ENCODE results near the gene DNAJB9.

GRCh38 chr7:108592646-108593201 is 23.1 kb downstream of the DNAJB9 start:
- TF ChIP-seq CTCF (conservative IDR thresholded peaks at IDR 0.05; ENCODE audit: low read depth in 2 of 2), result peak; percentile 26 to 51
- no peak for TF ChIP-seq EZH2phosphoT487 (IDR thresholded peaks at IDR 0.05; ENCODE audit: unreplicated experiment)
- TF ChIP-seq EZH2 (IDR thresholded peaks at IDR 0.05; ENCODE audit: low read depth, unreplicated experiment), result no peak
- no peak for TF ChIP-seq POLR2AphosphoS5 (IDR thresholded peaks at IDR 0.05; ENCODE audit: low read depth)
